H1 (cell line): ENCODE results near the gene ASIC1.

Experiments
- CTCF ChIP-seq, 3 experiments: IDR thresholded peaks; 1 replicate in 2 of 3; 2 replicates in 1 of 3; pipeline versions ENCODE4 v1.5.1 to v1.6.1; 2011; ENCODE audit warnings: low read length in 3 of 3, mild to moderate bottlenecking in 3 of 3, inconsistent platforms in 2 of 3, low read depth in 1 of 3, moderate library complexity in 1 of 3; ENCODE audit not compliant: insufficient read depth in 1 of 3; ENCODE audit errors: control extremely low read depth in 1 of 3
- EZH2 ChIP-seq: fragments of 200-600 bp; sonication (generic); IDR thresholded peaks from 2 replicates; pipeline ENCODE4 v1.7.1; 2012; ENCODE audit warnings: low read depth, mild to moderate bottlenecking, moderate library complexity, low read length, inconsistent platforms; ENCODE audit not compliant: severe bottlenecking
- NRF1 ChIP-seq: IDR thresholded peaks from 2 replicates; pipeline ENCODE4 v1.6.1; 2011; ENCODE audit warnings: mild to moderate bottlenecking, low read depth, low read length, improper control_type of control experiment
- POLR2A ChIP-seq, 2 experiments: IDR thresholded peaks; 1 replicate in 1 of 2; 2 replicates in 1 of 2; pipeline ENCODE4 v1.6.1; 2011; ENCODE audit warnings: low read depth in 2 of 2, low read length in 2 of 2, mild to moderate bottlenecking in 2 of 2; ENCODE audit errors: control extremely low read depth in 1 of 2
- POLR2AphosphoS5 ChIP-seq: IDR thresholded peaks from 2 replicates; pipeline ENCODE4 v1.6.1; 2011; ENCODE audit warnings: low read depth, low read length
- TAF1 ChIP-seq: IDR thresholded peaks from 2 replicates; pipeline ENCODE4 v1.6.1; 2011; ENCODE audit warnings: mild to moderate bottlenecking, low read depth, low read length
- TCF12 ChIP-seq: IDR thresholded peaks from 2 replicates; pipeline ENCODE4 v1.6.1; 2011; ENCODE audit warnings: low read depth, mild to moderate bottlenecking, low read length

DNA sequence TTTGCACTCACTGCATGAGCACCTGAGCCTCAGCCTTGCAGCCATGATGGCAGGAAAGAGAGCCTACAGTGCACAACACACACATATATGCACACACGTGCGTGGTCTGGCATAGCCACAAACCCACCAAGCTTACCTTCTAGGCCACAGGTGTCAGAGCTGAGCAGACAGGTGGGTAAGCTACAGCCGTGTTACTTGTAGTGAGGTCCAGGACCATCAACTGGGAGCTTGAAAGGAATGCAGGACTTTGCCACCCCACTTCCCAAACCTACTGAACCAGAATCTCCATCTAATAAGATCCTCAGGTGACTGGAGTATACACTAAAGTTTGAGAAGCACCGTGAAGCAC is 2.7 kb downstream of the ASIC1 start:
- TF ChIP-seq NRF1 = no peak
- TF ChIP-seq POLR2A (IDR thresholded peaks at IDR 0.05; ENCODE audit: control extremely low read depth in 1 of 2, low read depth in 2 of 2, low read length in 2 of 2) = no peak
- no peak for TF ChIP-seq TAF1
- no peak for TF ChIP-seq EZH2
- TF ChIP-seq CTCF (IDR thresholded peaks at IDR 0.05; ENCODE audit: control extremely low read depth in 1 of 3, insufficient read depth in 1 of 3, low read depth in 1 of 3, low read length in 3 of 3) = no peak
- no peak for TF ChIP-seq POLR2AphosphoS5
- no peak for TF ChIP-seq TCF12
